Endothelial cell (in vitro differentiated cells): Measurements from ENCODE around the gene CFAP251. TPM values are rescaled to one million over a fixed set of nuclear protein-coding genes. Genes with fewer than 3 reads are reported as not detected.

Experiments used
- DNase-seq: peaks from one replicate; pipeline ENCODE4 v3.0.0; 2021; ENCODE audit warnings: low spot score
- H3K27ac Mint-ChIP-seq: one replicate; pipeline ENCODE4 v1.8.0; 2021; ENCODE audit warnings: mixed read lengths, inconsistent platforms; ENCODE audit not compliant: unreplicated experiment
- H3K27me3 Mint-ChIP-seq: one replicate; pipeline ENCODE4 v1.8.0; 2021; ENCODE audit warnings: mild to moderate bottlenecking, moderate library complexity, mixed read lengths, inconsistent platforms; ENCODE audit not compliant: unreplicated experiment
- H3K36me3 Mint-ChIP-seq: one replicate; pipeline ENCODE4 v1.8.0; 2021; ENCODE audit warnings: mild to moderate bottlenecking, low read depth, mixed read lengths, inconsistent platforms; ENCODE audit not compliant: unreplicated experiment
- H3K4me1 Mint-ChIP-seq: one replicate; pipeline ENCODE4 v1.8.0; 2021; ENCODE audit warnings: mild to moderate bottlenecking, mixed read lengths, inconsistent platforms; ENCODE audit not compliant: unreplicated experiment
- H3K4me3 Mint-ChIP-seq: one replicate; pipeline ENCODE4 v1.8.0; 2021; ENCODE audit warnings: mild to moderate bottlenecking, mixed read lengths, inconsistent platforms; ENCODE audit not compliant: unreplicated experiment
- H3K9me3 Mint-ChIP-seq: one replicate; pipeline ENCODE4 v1.8.0; 2021; ENCODE audit warnings: mixed read lengths, inconsistent platforms; ENCODE audit not compliant: unreplicated experiment
- total RNA-seq: library from RNA; stranded (reverse); fragmentation: NEBNext Ultra II Directional; extraction: Animal tissue kit (Norgen Biotek cat#: 25700); gene quantifications from one replicate; pipeline ENCODE4 v1.2.1, GENCODE V29; 2021; ENCODE audit not compliant: unreplicated experiment
- TF ChIP-seq, protein P1 (sequence below): fragments of 200-600 bp; sonication (generic); IDR thresholded peaks from one replicate; pipeline ENCODE4 v1.5.0; 2021; ENCODE audit warnings: antibody characterized with exemption; ENCODE audit not compliant: unreplicated experiment

Gene CFAP251
- total RNA-seq, 1 donor from 2014 or later = 0.80 TPM

DNA sequence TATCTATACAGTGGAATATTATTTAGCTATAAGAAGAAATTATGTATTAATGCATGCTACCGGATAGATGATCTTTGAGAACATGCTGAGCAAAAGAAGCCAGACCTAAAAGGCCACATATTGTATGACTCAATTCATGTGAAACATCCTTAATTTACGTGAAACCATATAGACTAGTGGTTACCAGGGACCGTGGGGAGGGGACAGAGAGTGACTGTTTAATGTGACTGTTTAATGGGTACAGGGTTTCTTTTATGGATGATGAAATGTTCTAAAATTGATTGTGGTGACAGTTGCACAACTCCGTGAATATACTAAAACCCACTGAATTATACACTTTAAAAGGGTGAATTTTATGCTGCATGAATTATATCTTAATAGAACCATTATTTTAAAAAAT is 94.7 kb downstream of the CFAP251 start:
- TF ChIP-seq, protein P1, sequence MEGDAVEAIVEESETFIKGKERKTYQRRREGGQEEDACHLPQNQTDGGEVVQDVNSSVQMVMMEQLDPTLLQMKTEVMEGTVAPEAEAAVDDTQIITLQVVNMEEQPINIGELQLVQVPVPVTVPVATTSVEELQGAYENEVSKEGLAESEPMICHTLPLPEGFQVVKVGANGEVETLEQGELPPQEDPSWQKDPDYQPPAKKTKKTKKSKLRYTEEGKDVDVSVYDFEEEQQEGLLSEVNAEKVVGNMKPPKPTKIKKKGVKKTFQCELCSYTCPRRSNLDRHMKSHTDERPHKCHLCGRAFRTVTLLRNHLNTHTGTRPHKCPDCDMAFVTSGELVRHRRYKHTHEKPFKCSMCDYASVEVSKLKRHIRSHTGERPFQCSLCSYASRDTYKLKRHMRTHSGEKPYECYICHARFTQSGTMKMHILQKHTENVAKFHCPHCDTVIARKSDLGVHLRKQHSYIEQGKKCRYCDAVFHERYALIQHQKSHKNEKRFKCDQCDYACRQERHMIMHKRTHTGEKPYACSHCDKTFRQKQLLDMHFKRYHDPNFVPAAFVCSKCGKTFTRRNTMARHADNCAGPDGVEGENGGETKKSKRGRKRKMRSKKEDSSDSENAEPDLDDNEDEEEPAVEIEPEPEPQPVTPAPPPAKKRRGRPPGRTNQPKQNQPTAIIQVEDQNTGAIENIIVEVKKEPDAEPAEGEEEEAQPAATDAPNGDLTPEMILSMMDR = no peak
- Mint-ChIP-seq H3K36me3 (no peaks in the 10 kb centered on the region), H3K27me3 (no peaks in the 10 kb centered on the region), H3K9me3 (no peaks in the 10 kb centered on the region), H3K27ac (no peak overlapping the region), H3K4me3 (no peak overlapping the region), H3K4me1 (no peaks in the 10 kb centered on the region)
- DNase-seq = no peak

DNA sequence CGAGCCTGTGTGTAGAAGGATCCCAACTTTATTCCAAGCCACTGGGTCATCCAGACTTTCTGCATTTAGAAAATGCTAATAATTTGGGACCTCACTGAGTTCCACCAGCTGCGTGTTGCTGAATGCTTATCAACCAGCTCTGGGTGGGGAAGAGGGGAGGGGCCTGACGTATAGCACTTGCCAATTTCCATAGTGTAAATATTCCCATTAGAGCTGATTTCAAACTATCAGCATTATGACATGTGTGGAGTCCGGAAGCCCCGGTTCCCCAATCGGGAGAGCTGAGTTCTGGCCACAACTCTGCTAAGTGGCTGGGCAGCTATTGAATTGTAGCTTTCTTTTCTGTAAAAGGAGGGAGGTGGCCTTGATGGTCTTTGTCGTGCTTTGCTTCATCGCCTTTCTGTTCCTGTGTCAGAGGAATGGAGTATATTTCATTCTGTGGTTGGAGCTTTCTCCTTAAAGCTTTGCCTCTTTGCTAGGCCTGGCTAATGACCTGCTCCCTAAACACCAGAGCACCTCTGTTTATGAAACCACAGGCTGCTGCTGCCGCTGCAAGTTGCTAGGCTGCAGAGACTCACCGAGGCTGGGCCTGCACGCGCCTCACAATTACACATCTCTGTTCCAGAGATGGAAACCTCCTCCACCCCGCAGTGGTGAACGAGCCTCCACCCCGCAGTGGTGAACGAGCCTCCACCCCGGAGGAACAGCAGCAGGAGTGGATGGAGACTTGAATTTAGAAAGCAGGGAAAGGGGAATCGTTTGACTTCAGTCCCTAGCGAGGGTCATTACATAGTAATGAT is 95.6 kb downstream of the CFAP251 start:
- DNase-seq = no peak
- H3K36me3 Mint-ChIP-seq = no peaks in the 10 kb centered on the region
- no peak overlapping the region for H3K27ac Mint-ChIP-seq
- TF ChIP-seq, protein P1 = no peak
- peaks cover 2% of the 10 kb centered on the region for H3K27me3 Mint-ChIP-seq
- no peaks in the 10 kb centered on the region for H3K4me1 Mint-ChIP-seq
- no peak overlapping the region for H3K4me3 Mint-ChIP-seq
- no peaks in the 10 kb centered on the region for H3K9me3 Mint-ChIP-seq

GRCh38 chr12:122014781-122015180 is 96.4 kb downstream of the CFAP251 start:
- no peaks in the 10 kb centered on the region for H3K4me1 Mint-ChIP-seq
- TF ChIP-seq, protein P1 = no peak
- DNase-seq = no peak

GRCh38 chr12:122018457-122018856 is 100.1 kb downstream of the CFAP251 start:
- no peak overlapping the region for H3K27ac Mint-ChIP-seq
- H3K27me3 Mint-ChIP-seq = peaks cover 18% of the 10 kb centered on the region
- no peaks in the 10 kb centered on the region for H3K9me3 Mint-ChIP-seq
- H3K4me1 Mint-ChIP-seq = peaks cover 9% of the 10 kb centered on the region
- no peak overlapping the region for H3K4me3 Mint-ChIP-seq
- peaks cover 6% of the 10 kb centered on the region for H3K36me3 Mint-ChIP-seq
- TF ChIP-seq, protein P1 = no peak
- DNase-seq = no peak

More at GRCh38 chr12:122014781-122015180, 96.4 kb downstream of the CFAP251 start:
- H3K9me3 Mint-ChIP-seq = no peaks in the 10 kb centered on the region
- no peak overlapping the region for H3K27ac Mint-ChIP-seq
- H3K36me3 Mint-ChIP-seq = no peaks in the 10 kb centered on the region
- peaks cover 2% of the 10 kb centered on the region for H3K27me3 Mint-ChIP-seq
- no peak overlapping the region for H3K4me3 Mint-ChIP-seq

GRCh38 chr12:122018937-122019336 is 100.5 kb downstream of the CFAP251 start:
- H3K9me3 Mint-ChIP-seq = no peaks in the 10 kb centered on the region
- no peak for DNase-seq
- TF ChIP-seq, protein P1 = no peak
- H3K4me1 Mint-ChIP-seq = peaks cover 9% of the 10 kb centered on the region
- no peak overlapping the region for H3K4me3 Mint-ChIP-seq
- H3K27ac Mint-ChIP-seq = no peak overlapping the region
- H3K27me3 Mint-ChIP-seq = peaks cover 18% of the 10 kb centered on the region
- H3K36me3 Mint-ChIP-seq = peaks cover 6% of the 10 kb centered on the region
